Measurements from ENCODE around the gene PEPD.

- TF ChIP-seq L3MBTL2 (conservative IDR thresholded peaks at IDR 0.05) (no peak), FOXK2 (IDR thresholded peaks at IDR 0.05) (no peak), SUZ12 (IDR thresholded peaks at IDR 0.05) (no peak), PKNOX1 (IDR thresholded peaks at IDR 0.05) (no peak), ELF4 (IDR thresholded peaks at IDR 0.05) (no peak)
These were observed 107.5 kb downstream of the PEPD start for GRCh38 chr19:33413868-33414666.

All from HEK293T (cell line).